Endometrial microvascular endothelial cells (primary cell): ENCODE data around the gene PPY. TPM values are rescaled to one million over a fixed set of nuclear protein-coding genes. Genes with fewer than 3 reads are reported as not detected.
"Not testable (repeated sequence)": the region's sequence is repeated elsewhere in the genome, so short reads cannot be mapped to it uniquely, and the experiment has no call there.

Experiments used
- in situ Hi-C: cut with HindIII; loops from 2 replicates; pipeline ENCODE4 v1.10.0; 2017; ENCODE audit warnings: low sequenced_read_pairs, low pct_unique_long_range_greater_than_20kb; ENCODE audit errors: inconsistent ontology term
- total RNA-seq: library from RNA; depleted of rRNA; stranded (reverse); fragments of >200 nt; gene quantifications from one replicate; pipeline ENCODE4 v1.2.3, GENCODE V29; 2015; ENCODE audit errors: inconsistent ontology term

Gene PPY
- total RNA-seq, 1 donor from 2014 or later, result not detected

- in situ Hi-C loops, result no loop called here
Measured at GRCh38 chr17:43912635-43913304, 29.5 kb downstream of the PPY start.

- in situ Hi-C loops, result no loop called here
Measured at GRCh38 chr17:43911904-43912303, 30.4 kb downstream of the PPY start.

GRCh38 chr17:43909537-43910231 is 32.6 kb downstream of the PPY start:
- in situ Hi-C loops, result no loop called here

- in situ Hi-C loops, result no loop called here
Measured at GRCh38 chr17:43907998-43908721, 34.1 kb downstream of the PPY start.

- in situ Hi-C loops, result no loop called here
Measured at GRCh38 chr17:43907425-43907981, 34.8 kb downstream of the PPY start, which contains the start of gene MPP2. MPP2 (minus strand) TSS chr17:43907536; CDS start chr17:43904460, 3,076 bp downstream.

- in situ Hi-C loops, result no loop called here
Measured at GRCh38 chr17:43906951-43907424, 35.3 kb downstream of the PPY start.

GRCh38 chr17:43905985-43906852 is 36.1 kb downstream of the PPY start:
- in situ Hi-C loops, result no loop called here

- in situ Hi-C loops, result no loop called here
Measured at GRCh38 chr17:43905400-43905984, 36.8 kb downstream of the PPY start.

GRCh38 chr17:43901861-43902589 is 40.3 kb downstream of the PPY start:
- in situ Hi-C loops, result no loop called here

GRCh38 chr17:43900858-43901754 is 41.2 kb downstream of the PPY start:
- in situ Hi-C loops, result no loop called here

GRCh38 chr17:43900183-43900857 is 42.0 kb downstream of the PPY start:
- in situ Hi-C loops, result no loop called here

GRCh38 chr17:43898446-43898845 is 43.8 kb downstream of the PPY start:
- in situ Hi-C loops, result no loop called here

GRCh38 chr17:43897831-43898230 is 44.4 kb downstream of the PPY start:
- in situ Hi-C loops, result no loop called here

GRCh38 chr17:43894494-43894893 is 47.8 kb downstream of the PPY start:
- in situ Hi-C loops, result not testable (repeated sequence)

- in situ Hi-C loops, result no loop called here
Measured at GRCh38 chr17:43892647-43892952, 49.7 kb downstream of the PPY start.
